Measurements from ENCODE around the gene BCKDHA.

The BCKDHA gene

DNA sequence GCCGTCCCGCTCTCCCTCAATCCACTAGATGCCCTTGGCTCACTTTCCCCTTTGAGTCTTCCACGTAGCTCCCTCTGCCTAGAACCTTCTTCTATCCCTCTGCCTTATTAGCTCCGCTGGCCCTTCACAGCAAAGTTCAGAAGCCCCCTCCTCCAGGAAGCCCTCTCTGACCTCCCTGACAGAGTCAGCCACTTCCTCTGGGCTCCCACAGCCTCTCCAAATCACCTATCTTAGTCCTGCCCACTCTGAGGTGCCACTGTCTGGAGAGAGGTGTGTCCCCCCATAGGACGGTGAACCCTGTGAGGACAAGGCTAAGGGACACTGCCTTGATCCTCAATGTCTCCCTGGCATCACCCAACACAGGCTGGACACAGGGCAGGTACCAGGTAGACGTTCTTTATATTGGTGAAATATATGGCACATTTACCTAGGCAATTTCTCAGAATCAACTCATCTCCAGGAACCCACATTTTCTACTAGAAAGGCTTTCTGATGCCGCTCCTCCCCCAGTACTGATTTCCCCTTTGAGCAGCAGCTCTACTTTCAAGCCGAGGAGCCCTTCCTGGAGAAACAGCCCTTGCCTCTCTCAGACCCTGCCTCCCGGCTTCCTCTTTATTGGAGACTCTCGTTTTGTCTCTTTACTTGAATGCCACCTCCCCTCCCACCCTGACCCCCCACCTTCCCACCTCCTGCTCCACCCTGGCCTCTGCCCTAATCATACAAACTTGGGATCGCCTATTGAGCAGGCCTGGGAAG lies 40.5 kb upstream of the BCKDHA start:
- H3K4me3 ChIP-seq (ENCODE audit: low read depth in 1 of 2, low read length in 1 of 2), result peak overlapping the region; percentile 17 to 21
- TF ChIP-seq, protein P1, sequence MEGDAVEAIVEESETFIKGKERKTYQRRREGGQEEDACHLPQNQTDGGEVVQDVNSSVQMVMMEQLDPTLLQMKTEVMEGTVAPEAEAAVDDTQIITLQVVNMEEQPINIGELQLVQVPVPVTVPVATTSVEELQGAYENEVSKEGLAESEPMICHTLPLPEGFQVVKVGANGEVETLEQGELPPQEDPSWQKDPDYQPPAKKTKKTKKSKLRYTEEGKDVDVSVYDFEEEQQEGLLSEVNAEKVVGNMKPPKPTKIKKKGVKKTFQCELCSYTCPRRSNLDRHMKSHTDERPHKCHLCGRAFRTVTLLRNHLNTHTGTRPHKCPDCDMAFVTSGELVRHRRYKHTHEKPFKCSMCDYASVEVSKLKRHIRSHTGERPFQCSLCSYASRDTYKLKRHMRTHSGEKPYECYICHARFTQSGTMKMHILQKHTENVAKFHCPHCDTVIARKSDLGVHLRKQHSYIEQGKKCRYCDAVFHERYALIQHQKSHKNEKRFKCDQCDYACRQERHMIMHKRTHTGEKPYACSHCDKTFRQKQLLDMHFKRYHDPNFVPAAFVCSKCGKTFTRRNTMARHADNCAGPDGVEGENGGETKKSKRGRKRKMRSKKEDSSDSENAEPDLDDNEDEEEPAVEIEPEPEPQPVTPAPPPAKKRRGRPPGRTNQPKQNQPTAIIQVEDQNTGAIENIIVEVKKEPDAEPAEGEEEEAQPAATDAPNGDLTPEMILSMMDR (IDR thresholded peaks at IDR 0.05), result no peak

DNA sequence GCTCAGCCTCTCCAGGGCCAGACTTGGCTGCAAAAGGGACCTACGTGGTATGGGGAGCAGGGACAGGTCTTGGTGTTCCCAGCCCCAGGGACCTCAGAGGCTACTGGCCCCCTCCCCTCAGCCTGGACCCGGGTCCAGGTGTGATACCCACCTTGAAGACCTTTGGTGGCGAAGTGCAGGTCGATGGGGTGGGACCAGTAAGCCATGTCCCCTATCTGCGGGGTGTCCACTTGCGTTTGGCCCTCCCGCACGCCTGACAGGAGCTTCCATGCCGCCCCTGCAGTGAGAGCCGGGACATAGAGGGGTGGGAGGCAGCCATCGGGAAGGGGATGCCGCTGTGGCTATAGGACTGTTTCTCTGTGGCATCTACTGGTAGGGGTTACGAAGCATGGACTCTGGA lies 39.9 kb upstream of the BCKDHA start:
- Histone ChIP-seq H3K9me3 (no peaks in the 10 kb centered on the region), H3K4me3 (ENCODE audit: low read depth in 1 of 2, low read length in 1 of 2) (peak overlapping the region in 1 of 2 experiments; percentile 21), H3K4me1 (ENCODE audit: control insufficient read depth in 1 of 2, insufficient read depth in 1 of 2, low read depth in 1 of 2, low read length in 1 of 2) (peaks cover 58 to 60% of the 10 kb centered on the region in 2 experiments), H3K36me3 (peaks cover 19% of the 10 kb centered on the region), H3K27ac (peak overlapping the region; percentile 98), H3K27me3 (no peaks in the 10 kb centered on the region)
- TF ChIP-seq, protein P1 (IDR thresholded peaks at IDR 0.05), result no peak

More for the DNA sequence above, 40.5 kb upstream of the BCKDHA start:
- peaks cover 52 to 54% of the 10 kb centered on the region in 2 experiments for H3K4me1 ChIP-seq (ENCODE audit: control insufficient read depth in 1 of 2, insufficient read depth in 1 of 2, low read depth in 1 of 2, low read length in 1 of 2)
- no peaks in the 10 kb centered on the region for H3K9me3 ChIP-seq
- peak overlapping the region; percentile 98 for H3K27ac ChIP-seq
- H3K27me3 ChIP-seq, result no peaks in the 10 kb centered on the region
- peaks cover 19% of the 10 kb centered on the region for H3K36me3 ChIP-seq

DNA sequence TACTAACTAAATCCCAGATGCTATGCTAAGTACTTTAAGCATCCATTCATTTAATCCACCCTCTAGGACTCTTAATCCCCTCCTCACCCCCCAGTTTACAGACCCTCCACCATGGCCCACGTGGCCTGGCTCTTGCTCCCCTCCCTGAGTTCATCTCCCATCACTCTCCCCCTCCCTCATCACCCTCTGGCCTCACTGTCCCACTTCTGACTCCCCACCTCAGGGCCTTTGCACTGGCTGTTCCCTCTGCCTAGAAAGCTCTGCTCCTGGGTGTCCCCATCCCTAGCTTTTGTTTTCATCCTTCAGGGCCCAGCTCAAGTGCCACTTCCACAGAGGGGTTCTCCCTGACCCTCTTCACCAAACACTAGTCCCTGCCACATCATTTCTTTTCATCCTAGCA lies 37.9 kb upstream of the BCKDHA start:
- no peak overlapping the region for H3K27ac ChIP-seq
- H3K4me1 ChIP-seq (ENCODE audit: control insufficient read depth in 1 of 2, insufficient read depth in 1 of 2, low read depth in 1 of 2, low read length in 1 of 2), result peaks cover 65 to 68% of the 10 kb centered on the region in 2 experiments
- no peaks in the 10 kb centered on the region for H3K27me3 ChIP-seq
- no peak overlapping the region for H3K4me3 ChIP-seq (ENCODE audit: low read depth in 1 of 2, low read length in 1 of 2)
- H3K36me3 ChIP-seq, result peaks cover 14% of the 10 kb centered on the region
- TF ChIP-seq, protein P1 (IDR thresholded peaks at IDR 0.05), result no peak
- H3K9me3 ChIP-seq, result no peaks in the 10 kb centered on the region

DNA sequence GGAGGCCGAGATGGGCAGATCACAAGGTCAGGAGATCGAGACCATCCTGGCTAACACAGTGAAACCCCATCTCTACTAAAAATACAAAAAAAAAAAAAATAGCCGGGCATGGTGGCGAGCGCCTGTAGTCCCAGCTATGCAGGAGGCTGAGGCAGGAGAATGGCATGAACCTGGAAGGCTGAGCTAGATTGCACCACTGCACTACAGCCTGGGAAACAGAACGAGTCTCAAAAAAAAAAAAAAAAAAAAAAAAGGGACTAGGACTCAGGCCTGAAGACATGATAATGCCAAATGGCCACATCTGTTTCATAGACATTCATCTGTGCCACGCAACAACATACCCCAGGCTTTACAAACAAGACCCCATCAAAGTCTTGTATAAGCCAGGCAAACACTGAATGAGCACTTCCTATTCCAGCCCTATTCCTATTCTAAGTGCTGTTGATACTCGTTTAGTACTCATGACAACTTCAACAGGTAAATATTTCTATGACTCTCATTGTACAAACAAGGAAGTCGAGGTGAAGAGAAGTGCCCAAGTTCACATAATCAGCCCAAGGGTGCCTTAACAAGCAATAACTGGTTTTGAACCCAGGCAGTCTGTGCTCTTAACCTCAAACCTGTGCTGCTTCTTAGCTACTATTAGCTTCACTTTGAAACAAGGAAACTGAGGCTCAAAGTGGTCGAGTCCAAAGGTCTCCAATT lies 35.3 kb upstream of the BCKDHA start:
- TF ChIP-seq, protein P1 (IDR thresholded peaks at IDR 0.05), result no peak

DNA sequence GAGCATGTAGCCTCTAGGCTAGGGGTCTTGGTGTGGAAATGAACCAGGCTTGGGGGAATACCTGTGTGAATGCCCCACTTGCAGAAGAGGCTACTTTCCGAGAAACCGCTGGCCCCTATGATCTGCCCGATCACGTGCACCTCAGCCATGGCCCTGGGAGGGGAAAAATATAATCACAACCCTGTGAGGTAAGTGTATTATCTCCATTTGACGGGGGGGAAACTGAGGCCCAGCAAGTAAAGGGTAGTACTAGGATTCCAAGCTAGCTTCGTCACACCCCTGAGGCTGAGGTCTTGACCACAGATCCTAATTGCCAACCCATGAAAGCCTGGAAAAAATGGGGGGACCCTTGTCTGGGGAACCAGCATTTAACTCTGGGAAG lies 34.3 kb upstream of the BCKDHA start:
- H3K27ac ChIP-seq, result peak overlapping the region; percentile 100
- H3K9me3 ChIP-seq, result no peaks in the 10 kb centered on the region
- TF ChIP-seq, protein P1 (IDR thresholded peaks at IDR 0.05), result no peak
- H3K4me3 ChIP-seq (ENCODE audit: low read depth in 1 of 2, low read length in 1 of 2), result peak overlapping the region; percentile 84 to 87
- peaks cover under 1% of the 10 kb centered on the region for H3K36me3 ChIP-seq
- peaks cover 66 to 68% of the 10 kb centered on the region in 2 experiments for H3K4me1 ChIP-seq (ENCODE audit: control insufficient read depth in 1 of 2, insufficient read depth in 1 of 2, low read depth in 1 of 2, low read length in 1 of 2)
- H3K27me3 ChIP-seq, result no peaks in the 10 kb centered on the region

More for the DNA sequence above, 35.3 kb upstream of the BCKDHA start:
- Histone ChIP-seq H3K36me3 (peaks cover 9% of the 10 kb centered on the region), H3K4me3 (ENCODE audit: low read depth in 1 of 2, low read length in 1 of 2) (peak overlapping the region; percentile 84 to 87), H3K4me1 (ENCODE audit: control insufficient read depth in 1 of 2, insufficient read depth in 1 of 2, low read depth in 1 of 2, low read length in 1 of 2) (peaks cover 65 to 68% of the 10 kb centered on the region in 2 experiments), H3K27me3 (no peaks in the 10 kb centered on the region), H3K27ac (peak overlapping the region; percentile 100), H3K9me3 (no peaks in the 10 kb centered on the region)

Measured in neutrophil (primary cell).